K562 (cell line): ENCODE measurements around the gene GMEB2. TPM values are rescaled to one million over a fixed set of nuclear protein-coding genes. Genes with fewer than 3 reads are reported as not detected.
"Not testable (repeated sequence)": the region's sequence is repeated elsewhere in the genome, so short reads cannot be mapped to it uniquely, and the experiment has no call there.

Experiments used
- ATAC-seq: fragments of 200-7000 bp; cut with Tn5 transposase; 3 replicates; pipeline ENCODE4 v1.9.1; 2020; ENCODE audit warnings: moderate library complexity
- BruUV-seq: library from RNA; stranded (reverse); fragments of 400-500 nt; replicated peaks from 2 replicates; lab custom pipeline; 2021; lab: Mats Ljungman, UMichigan
- CTCF ChIA-PET: fragments of 300-600 bp; formaldehyde crosslinking; extraction: SDS; loops from one replicate; lab custom pipeline; 2021; ENCODE audit warnings: low intra/inter-chr PET ratio; lab: Yijun Ruan, JAX
- POLR2A ChIA-PET: fragments of 300-600, 350-650 bp; sonication (Branson Sonifier 250); formaldehyde crosslinking; extraction: SDS; loops from one replicate; lab custom pipeline; 2021; ENCODE audit warnings: antibody characterized with exemption, inconsistent platforms; lab: Yijun Ruan, JAX
- DNase-seq, 4 experiments: peaks; one replicate each; pipeline versions ENCODE4 v3.0.0 to v3.0.0-alpha.2; 2011 to 2018; ENCODE audit warnings: low spot score in 3 of 4, mixed read lengths in 3 of 4; ENCODE audit errors: extremely low read depth in 1 of 4
- FAIRE-seq: peaks from 2 replicates; lab custom pipeline; 2011; peaks lifted over from hg19 to GRCh38; lab: Jason Lieb, UNC
- H2AFZ ChIP-seq: 2 replicates; pipeline ENCODE4 v1.6.0; 2011; ENCODE audit warnings: low read depth, low read length, control low read depth, inconsistent platforms
- H3K27ac ChIP-seq: fragments of 200-600 bp; 3 replicates; pipeline ENCODE4 v1.8.0; 2011; ENCODE audit warnings: low read depth, mild to moderate bottlenecking, control low read depth, inconsistent platforms, low read length, moderate library complexity, mixed read lengths; ENCODE audit errors: extremely low read depth
- H3K27me3 ChIP-seq, 2 experiments: fragments of 300-600 bp in 1 of 2; 2 replicates in 1 of 2; 3 replicates in 1 of 2; pipeline versions ENCODE4 v1.6.0 to v1.8.0; 2011; ENCODE audit warnings: inconsistent platforms in 2 of 2, low read length in 2 of 2, mild to moderate bottlenecking in 1 of 2, mixed read lengths in 1 of 2, moderate library complexity in 1 of 2; ENCODE audit not compliant: control insufficient read depth in 2 of 2, insufficient read depth in 2 of 2
- H3K36me3 ChIP-seq: fragments of 300-600 bp; 3 replicates; pipeline ENCODE4 v1.8.0; 2011; ENCODE audit warnings: mild to moderate bottlenecking, low read length, inconsistent platforms; ENCODE audit not compliant: control insufficient read depth, insufficient read depth
- H3K4me1 ChIP-seq, 2 experiments: fragments of 200-600 bp in 1 of 2; replicated peaks in 1 of 2; 2 replicates in 1 of 2; 3 replicates in 1 of 2; pipeline versions ENCODE4 v1.5.1 to v1.8.0; 2011; ENCODE audit warnings: inconsistent platforms in 2 of 2, low read length in 2 of 2, mild to moderate bottlenecking in 1 of 2, mixed read lengths in 1 of 2, moderate library complexity in 1 of 2; ENCODE audit not compliant: control insufficient read depth in 2 of 2, insufficient read depth in 2 of 2
- H3K4me2 ChIP-seq: 2 replicates; pipeline ENCODE4 v1.6.1; 2011; ENCODE audit warnings: low read length, control low read depth, inconsistent platforms, mixed read lengths; ENCODE audit not compliant: insufficient read depth
- H3K4me3 ChIP-seq: fragments of 200-600 bp; sonication (generic), shearing (Covaris generic); 2 replicates; pipeline ENCODE4 v1.5.1; 2016; ENCODE audit warnings: control low read depth, inconsistent platforms
- H3K79me2 ChIP-seq: fragments of 200-600 bp; 3 replicates; pipeline ENCODE4 v1.8.0; 2011; ENCODE audit warnings: low read length, inconsistent platforms; ENCODE audit not compliant: control insufficient read depth, insufficient read depth
- H3K9ac ChIP-seq, 2 experiments: 2 replicates each; pipeline versions ENCODE4 v1.6.0 to v1.6.1; 2011; ENCODE audit warnings: low read depth in 2 of 2, low read length in 2 of 2, control low read depth in 1 of 2, inconsistent platforms in 1 of 2, mild to moderate bottlenecking in 1 of 2, mixed read lengths in 1 of 2; ENCODE audit not compliant: insufficient read depth in 1 of 2
- H3K9me1 ChIP-seq: one replicate; pipeline ENCODE4 v1.6.0; 2011; ENCODE audit warnings: inconsistent platforms, mild to moderate bottlenecking, low read length, moderate library complexity; ENCODE audit not compliant: control insufficient read depth, insufficient read depth
- H3K9me3 ChIP-seq: replicated peaks from 2 replicates; pipeline ENCODE4 v1.5.1; 2011; ENCODE audit warnings: low read depth, low read length, inconsistent platforms; ENCODE audit not compliant: control insufficient read depth, insufficient read depth
- H4K20me1 ChIP-seq: replicated peaks from 2 replicates; pipeline ENCODE4 v1.6.1; 2011; ENCODE audit warnings: low read length, inconsistent platforms, mixed read lengths; ENCODE audit not compliant: control insufficient read depth, insufficient read depth
- BACH1 ChIP-seq: fragments of 200-800 bp; sonication (Bioruptor generic); IDR thresholded peaks from 2 replicates; pipeline ENCODE4 v1.6.1; 2016; ENCODE audit warnings: missing genetic modification characterization, missing compliant biosample characterization
- HDAC1 ChIP-seq, 2 experiments: fragments of 450-650 bp; IDR thresholded peaks; 2 replicates each; pipeline ENCODE4 v1.6.1; 2016 to 2017; ENCODE audit warnings: inconsistent platforms in 1 of 2, mild to moderate bottlenecking in 1 of 2, moderate library complexity in 1 of 2
- NR2C2 ChIP-seq, 2 experiments: fragments of 200-800 bp in 1 of 2; sonication (Bioruptor generic) in 1 of 2; sonication (generic) in 1 of 2; formaldehyde crosslinking in 1 of 2; IDR thresholded peaks; 2 replicates each; pipeline versions ENCODE4 v1.6.1 to v1.8.0; 2016 to 2022; ENCODE audit warnings: mild to moderate bottlenecking in 1 of 2, missing compliant biosample characterization in 1 of 2, missing genetic modification characterization in 1 of 2, missing genetic modification reagents in 1 of 2
- POLR2G ChIP-seq: fragments of 200-400 bp; formaldehyde crosslinking; IDR thresholded peaks from 2 replicates; pipeline ENCODE4 v1.6.1; 2017; ENCODE audit warnings: low read depth, mild to moderate bottlenecking, antibody characterized with exemption, low read length, moderate library complexity
- PURB ChIP-seq: sonication (generic); formaldehyde crosslinking; IDR thresholded peaks from 2 replicates; pipeline ENCODE4 v1.9.0; 2021; ENCODE audit warnings: low read depth, mild to moderate bottlenecking, missing genetic modification reagents
- ZC3H4 ChIP-seq: sonication (generic); formaldehyde crosslinking; IDR thresholded peaks from 2 replicates; pipeline ENCODE4 v1.9.0; 2021; ENCODE audit warnings: missing genetic modification reagents, borderline replicate concordance
- ZFP1 ChIP-seq: fragments of 450-650 bp; formaldehyde crosslinking; IDR thresholded peaks from 2 replicates; pipeline ENCODE4 v1.4.0; 2020; ENCODE audit warnings: mild to moderate bottlenecking, mixed read lengths
- ZNF197 ChIP-seq: fragments of 200-800 bp; sonication (Bioruptor generic); IDR thresholded peaks from 2 replicates; pipeline ENCODE4 v1.6.1; 2016; ENCODE audit warnings: low read depth, missing genetic modification characterization, missing compliant biosample characterization
- WGBS: fragments of 100-300 bp; shearing (Covaris generic); methylation state at CpG from one replicate; pipeline ENCODE4 v1.1.6; 2016; ENCODE audit warnings: low coverage, mixed read lengths; ENCODE audit not compliant: insufficient coverage; ENCODE audit errors: missing lambda C conversion rate; 5-methylcytosine and 5-hydroxymethylcytosine counted together
- in situ Hi-C: fragments of 300-500 bp; cut with MboI; formaldehyde crosslinking; loops from 4 replicates; pipeline ENCODE4 v1.15.0; 2018; ENCODE audit warnings: inconsistent platforms, mixed read lengths
- intact Hi-C: fragments of 100-400 bp; cut with micrococcal nuclease; formaldehyde crosslinking; loops from 2 replicates; pipeline ENCODE4 v1.14.2; 2022
- polyA plus RNA-seq, 8 experiments: library from polyadenylated mRNA; depleted of rRNA in 4 of 8; stranded (reverse) in 5 of 8; unstranded in 3 of 8; fragments of >200 nt; fragmentation: Nextera tagmentation in 2 of 8; fragmentation: Illumina TruSeq in 1 of 8; extraction: Ambion mirVana in 2 of 8; extraction: Trizol in 1 of 8; gene quantifications; 2 replicates each; pipeline versions ENCODE4 v1.2.1 to v1.2.3, GENCODE V29; 2011 to 2014; ENCODE audit warnings: inconsistent platforms in 1 of 8, missing spikeins in 1 of 8
- total RNA-seq, 7 experiments: library from RNA; depleted of rRNA in 6 of 7; stranded (reverse); fragments of >200 nt in 6 of 7; fragmentation: Illumina TruSeq in 2 of 7; extraction: Trizol in 2 of 7; gene quantifications; 2 replicates each; pipeline versions ENCODE4 v1.2.1 to v1.2.3, GENCODE V29; 2011 to 2021; ENCODE audit warnings: low replicate concordance in 1 of 7
- TF ChIP-seq, protein P1 (sequence below): fragments of 200-800 bp; sonication (Bioruptor generic); IDR thresholded peaks from 2 replicates; pipeline ENCODE4 v1.6.1; 2017; ENCODE audit warnings: missing genetic modification characterization, missing compliant biosample characterization

The GMEB2 gene
- total and polyA plus RNA-seq, 9 of the 15 experiments (the other 6 are each of a cell fraction or from before 2014, with no cell fraction given): 0.03 to 13.9 (median 6.3) TPM

- H3K9ac ChIP-seq: no peak overlapping the region
- no peak for ATAC-seq
- intact Hi-C loops (no loop called here), in situ Hi-C loops (no loop called here)
- H3K4me2 ChIP-seq: no peak overlapping the region
- ChIA-PET POLR2A (no interaction called here), CTCF (no interaction called here)
- peaks cover 64% of the 10 kb centered on the region; the same call in 2 of the 3 replicates for H3K36me3 ChIP-seq
- no peaks in the 10 kb centered on the region for H3K9me1 ChIP-seq
- no peak for TF ChIP-seq NR2C2 (CRISPR knock-in tag; IDR thresholded peaks at IDR 0.05)
- TF ChIP-seq NR2C2 (tag; IDR thresholded peaks at IDR 0.05): no peak
- 0 out of 2 replicates have a peak, but pooled peaks have one; percentile 36 for TF ChIP-seq POLR2G
- WGBS: 98% methylated on average over 13 of the region's 14 CpGs
- H3K79me2 ChIP-seq: no peaks in the 10 kb centered on the region
- H3K27ac ChIP-seq: no peak overlapping the region
- no peak overlapping the region for H3K4me3 ChIP-seq
- no peaks in the 10 kb centered on the region for H3K9me3 ChIP-seq
- H3K4me1 ChIP-seq: peaks cover 0 to 9% of the 10 kb centered on the region in 2 experiments; a peak in 1 of 5 replicates
- no peak for FAIRE-seq
- H4K20me1 ChIP-seq: no peaks in the 10 kb centered on the region
- no peaks in the 10 kb centered on the region for H3K27me3 ChIP-seq
- no peak for DNase-seq
- no peak overlapping the region for H2AFZ ChIP-seq
- no TSS peak for BruUV-seq
Measured at GRCh38 chr20:63673951-63674350, 47.0 kb upstream of the GMEB2 start.

DNA sequence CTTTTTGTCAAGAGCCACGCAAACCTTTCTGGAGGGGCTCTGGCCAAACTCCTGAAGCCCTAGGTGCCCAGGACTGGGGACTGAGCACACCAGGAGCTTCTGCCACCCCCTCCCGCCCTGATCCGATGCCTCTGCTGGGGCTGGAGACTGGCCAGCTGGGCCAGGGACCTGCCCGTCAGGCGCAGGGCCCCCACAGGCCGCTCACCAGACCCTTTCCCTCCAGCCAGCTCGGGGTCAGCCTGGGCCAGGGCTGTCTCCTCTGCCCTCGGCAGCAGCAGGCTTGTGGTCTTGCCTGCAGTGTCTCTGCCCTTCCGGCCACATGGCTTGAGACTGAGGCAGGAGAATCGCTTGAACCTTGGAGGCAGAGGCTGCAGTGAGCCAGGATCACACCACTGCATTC lies 45.8 kb upstream of the GMEB2 start:
- WGBS: 94% methylated on average over 10 of the region's 10 CpGs

GRCh38 chr20:63671695-63672094 lies 44.8 kb upstream of the GMEB2 start:
- H3K27ac ChIP-seq, POLR2A ChIA-PET, H3K27me3 ChIP-seq, ATAC-seq, H4K20me1 ChIP-seq, H3K4me1 ChIP-seq, H3K4me3 ChIP-seq, intact Hi-C loops, BruUV-seq, H2AFZ ChIP-seq, H3K4me2 ChIP-seq, CTCF ChIA-PET, in situ Hi-C loops, FAIRE-seq, H3K9ac ChIP-seq, H3K9me1 ChIP-seq, H3K9me3 ChIP-seq, H3K79me2 ChIP-seq, DNase-seq: not testable (repeated sequence)
- H3K36me3 ChIP-seq: peaks cover 65% of the 10 kb centered on the region; the same call in 2 of the 3 replicates
- 91% methylated on average over 7 of the region's 12 CpGs for WGBS

More for the DNA sequence above, 45.8 kb upstream of the GMEB2 start:
- H3K4me3 ChIP-seq: no peak overlapping the region
- no peaks in the 10 kb centered on the region for H4K20me1 ChIP-seq
- no peaks in the 10 kb centered on the region for H3K27me3 ChIP-seq
- peaks cover 64% of the 10 kb centered on the region; the same call in 2 of the 3 replicates for H3K36me3 ChIP-seq
- no peak for TF ChIP-seq BACH1 (tag)
- TF ChIP-seq ZNF197 (CRISPR knock-in tag): no peak
- no peak for TF ChIP-seq HDAC1 (IDR thresholded peaks at IDR 0.05)
- TF ChIP-seq ZFP1 (CRISPR knock-in tag): no peak
- TF ChIP-seq, protein P1, sequence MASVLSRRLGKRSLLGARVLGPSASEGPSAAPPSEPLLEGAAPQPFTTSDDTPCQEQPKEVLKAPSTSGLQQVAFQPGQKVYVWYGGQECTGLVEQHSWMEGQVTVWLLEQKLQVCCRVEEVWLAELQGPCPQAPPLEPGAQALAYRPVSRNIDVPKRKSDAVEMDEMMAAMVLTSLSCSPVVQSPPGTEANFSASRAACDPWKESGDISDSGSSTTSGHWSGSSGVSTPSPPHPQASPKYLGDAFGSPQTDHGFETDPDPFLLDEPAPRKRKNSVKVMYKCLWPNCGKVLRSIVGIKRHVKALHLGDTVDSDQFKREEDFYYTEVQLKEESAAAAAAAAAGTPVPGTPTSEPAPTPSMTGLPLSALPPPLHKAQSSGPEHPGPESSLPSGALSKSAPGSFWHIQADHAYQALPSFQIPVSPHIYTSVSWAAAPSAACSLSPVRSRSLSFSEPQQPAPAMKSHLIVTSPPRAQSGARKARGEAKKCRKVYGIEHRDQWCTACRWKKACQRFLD: no peak
- no peak for TF ChIP-seq ZC3H4 (CRISPR knock-in tag)
- no peak for TF ChIP-seq PURB (CRISPR knock-in tag)
- H3K9ac ChIP-seq: peak overlapping the region in 1 of 2 experiments; percentile 17; a peak in 1 of 4 replicates
- intact Hi-C loops (no loop called here), in situ Hi-C loops (no loop called here)
- no peaks in the 10 kb centered on the region for H3K79me2 ChIP-seq
- ChIA-PET CTCF (no interaction called here), POLR2A (interaction anchor here (1.0 kb wide), 1 partner anchor 11 kb away, joined by 3 read pairs; no protein-coding TSS in a partner anchor)
- DNase-seq (no peak), ATAC-seq (no peak), FAIRE-seq (no peak)
- no peaks in the 10 kb centered on the region; a peak in 1 of 5 replicates for H3K4me1 ChIP-seq
- no TSS peak for BruUV-seq
- no peak overlapping the region for H3K4me2 ChIP-seq
- H2AFZ ChIP-seq: no peak overlapping the region
- H3K27ac ChIP-seq: no peak overlapping the region
- no peaks in the 10 kb centered on the region for H3K9me3 ChIP-seq
- no peaks in the 10 kb centered on the region for H3K9me1 ChIP-seq
